Suppressor macrophage treated with lipopolysaccharide for 1 hour (primary cell): Measurements from ENCODE around the gene PAPPA2.

Source experiments
- DNase-seq, 3 donors: peaks; one replicate each; pipeline ENCODE4 v3.0.0-alpha.2; 2020 to 2022

PAPPA2 gene

GRCh38 chr1:176877557-176877956 is 414.6 kb downstream of the PAPPA2 start:
- no peak for DNase-seq

GRCh38 chr1:176878750-176879536 is 416.0 kb downstream of the PAPPA2 start:
- DNase-seq = no peak

DNA sequence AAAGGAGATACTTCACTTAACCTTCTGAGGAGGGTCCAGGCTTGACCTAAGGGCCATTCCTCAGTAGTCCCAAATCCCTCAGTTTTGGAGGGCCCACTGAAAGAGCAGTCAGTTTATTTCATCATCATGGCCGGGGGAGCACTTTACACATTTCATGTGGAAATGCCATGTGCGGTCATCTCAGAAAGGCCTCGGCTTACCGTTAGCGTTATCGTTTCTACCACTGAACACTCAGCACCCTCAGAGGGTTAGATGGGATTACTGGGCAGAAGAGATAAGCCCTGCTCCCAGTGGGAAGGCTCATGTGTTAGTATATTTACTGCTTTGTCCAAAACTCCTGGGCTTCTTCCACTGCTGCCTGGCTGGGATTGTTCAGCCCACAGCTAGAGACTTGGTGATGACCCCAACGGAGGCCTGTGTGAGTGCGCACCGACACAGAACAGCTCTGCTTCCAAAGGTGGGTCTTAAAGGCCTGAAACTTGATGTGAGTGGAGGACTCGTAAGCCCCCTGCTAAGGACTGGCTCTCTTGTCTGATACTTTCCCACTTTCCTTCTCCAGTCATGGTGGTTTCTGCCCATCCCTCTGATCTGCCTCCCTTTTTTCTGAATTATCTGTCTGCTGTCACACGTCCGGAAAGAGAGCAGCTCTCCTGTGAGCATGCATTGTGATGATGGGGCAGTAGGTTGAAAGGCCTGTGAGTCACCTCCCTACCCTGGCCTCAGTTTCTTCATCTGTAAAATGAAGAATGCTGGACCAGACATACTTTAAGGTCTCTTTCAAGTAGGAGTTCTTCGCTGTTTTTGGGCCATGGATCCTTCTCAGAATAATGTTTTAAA is 417.0 kb downstream of the PAPPA2 start:
- DNase-seq = no peak

DNA sequence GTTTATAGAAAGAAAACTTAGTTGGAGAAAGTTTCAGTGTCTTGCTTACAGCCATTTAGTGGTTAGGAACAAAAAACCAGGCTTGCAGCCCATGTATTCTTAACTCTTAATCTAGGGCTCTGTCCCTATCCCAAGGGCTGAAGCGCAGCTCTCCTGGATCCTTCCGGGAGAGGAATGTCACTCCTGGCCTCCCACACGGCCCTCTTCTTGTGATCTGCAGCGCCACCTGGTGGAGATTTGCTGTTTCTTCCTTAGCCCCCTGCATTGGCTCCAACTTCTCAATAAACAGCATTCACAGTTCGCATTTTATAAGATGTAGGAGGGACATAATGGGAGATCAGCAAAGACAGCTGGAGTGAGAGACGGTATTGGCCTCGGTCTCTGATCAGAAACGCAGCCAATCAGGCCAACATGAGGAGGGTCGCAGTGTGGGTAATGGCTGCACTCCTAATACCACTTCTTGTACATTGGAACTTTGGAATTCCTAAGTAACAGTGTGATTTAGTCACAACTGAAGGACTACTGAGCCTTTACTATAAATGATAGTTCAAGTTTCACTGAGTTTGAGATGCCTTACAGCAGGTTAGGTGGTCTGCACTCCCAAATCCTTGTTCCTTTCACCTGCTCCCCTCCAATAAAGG is 418.1 kb downstream of the PAPPA2 start:
- peak; percentile 64 to 85 (median 78) for DNase-seq

DNA sequence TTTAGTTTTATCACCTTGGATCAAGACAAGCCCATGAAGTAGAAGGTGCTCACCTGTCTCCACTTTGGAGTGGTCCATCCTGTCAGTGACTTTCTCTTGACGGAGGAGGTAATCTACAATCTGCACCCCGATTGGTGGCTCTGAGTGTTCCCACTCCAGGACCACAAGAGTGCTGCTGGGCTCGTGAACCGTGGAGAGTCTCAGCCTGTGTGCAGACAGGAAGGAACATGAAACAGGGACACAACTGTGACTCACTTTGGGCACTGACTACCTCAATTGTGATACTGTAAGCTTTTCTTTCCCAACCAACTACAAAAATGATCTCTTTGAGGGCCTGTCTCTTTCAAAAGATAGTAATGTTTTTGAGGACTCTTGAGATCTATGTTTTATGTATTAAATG is 421.3 kb downstream of the PAPPA2 start:
- DNase-seq = no peak

GRCh38 chr1:176884911-176885310 is 421.9 kb downstream of the PAPPA2 start:
- DNase-seq = no peak

DNA sequence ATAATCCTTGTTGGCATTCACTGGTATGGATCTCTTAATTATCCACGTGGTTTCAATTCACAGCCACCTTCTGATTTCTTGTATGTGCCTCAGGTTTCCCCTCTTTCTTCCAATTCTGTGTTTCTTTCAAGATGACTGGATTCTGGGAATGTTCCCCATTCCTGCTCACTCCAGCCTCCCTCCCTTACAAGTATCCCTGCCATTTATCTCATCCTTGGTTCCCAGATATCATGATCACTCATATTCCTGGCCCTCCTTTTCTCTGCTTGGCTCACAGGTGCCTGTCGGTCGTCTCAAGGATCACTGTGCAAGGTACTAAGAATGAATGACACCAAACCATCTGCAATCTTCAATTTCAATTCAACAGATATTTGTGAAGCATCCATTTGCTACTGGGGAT is 422.4 kb downstream of the PAPPA2 start:
- no peak for DNase-seq

- no peak for DNase-seq
These were observed 422.8 kb downstream of the PAPPA2 start for GRCh38 chr1:176885751-176886150.

GRCh38 chr1:176888471-176889032 is 425.6 kb downstream of the PAPPA2 start:
- DNase-seq = no peak

DNA sequence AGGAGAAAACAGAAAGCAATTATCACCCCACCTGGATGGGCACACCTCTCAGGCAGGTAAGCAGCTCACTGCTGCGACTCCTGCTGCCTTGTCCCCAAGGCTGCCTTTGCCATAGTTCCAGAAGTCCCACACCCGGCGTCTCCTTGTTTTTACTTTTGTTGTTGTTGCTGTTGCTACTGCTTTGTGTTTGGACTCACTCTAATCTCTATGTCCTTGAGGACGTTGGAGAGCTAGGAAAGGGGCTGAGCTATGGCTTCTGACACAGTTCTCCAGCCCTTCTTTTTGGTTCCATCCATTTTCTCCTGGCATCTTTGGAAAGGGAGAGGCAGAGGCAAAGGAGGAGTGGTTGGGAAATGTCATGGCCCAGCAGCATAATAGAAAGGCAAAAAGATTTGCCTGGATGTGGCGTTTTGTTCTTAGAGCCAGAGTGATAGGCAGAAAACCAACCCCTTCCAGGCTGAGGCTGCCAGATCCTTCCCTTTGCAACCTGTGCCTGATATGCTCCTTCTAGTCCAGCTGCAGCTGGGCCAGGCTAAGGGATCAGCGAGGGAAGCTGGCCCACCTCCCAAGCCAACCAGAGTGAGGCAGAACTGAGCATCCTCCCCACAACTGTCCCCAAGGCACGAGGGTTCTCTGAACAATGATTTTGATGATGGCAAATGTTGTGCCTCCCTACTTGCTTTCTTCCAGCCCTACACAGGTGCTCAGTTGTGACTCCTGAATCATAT is 430.8 kb downstream of the PAPPA2 start:
- no peak for DNase-seq

DNA sequence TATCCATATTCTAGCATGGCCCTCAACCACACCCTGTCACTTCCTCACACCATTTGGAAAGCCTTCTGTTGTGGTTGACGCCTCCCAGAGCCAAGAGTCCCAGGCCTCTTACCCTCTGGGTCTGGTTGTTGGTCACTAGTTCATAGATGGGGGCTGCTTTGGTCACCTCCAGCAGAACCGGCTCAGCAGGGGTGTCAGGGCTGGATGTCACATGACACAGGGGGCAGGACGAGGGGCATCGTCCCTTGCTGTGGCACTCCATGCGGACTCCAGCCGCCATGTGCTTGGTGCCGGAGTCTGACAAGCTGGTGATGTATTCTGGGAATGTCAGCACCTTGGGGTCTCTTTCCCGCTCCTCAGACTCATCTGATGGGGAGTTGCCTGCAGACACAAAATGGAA is 431.5 kb downstream of the PAPPA2 start:
- no peak for DNase-seq
